HEK293 (cell line): ENCODE data around the gene DNMT3L.

ENCODE experiments used
- CTCF ChIA-PET: fragments of 350-600 bp; formaldehyde crosslinking; extraction: SDS; loops from one replicate; lab custom pipeline; 2021; ENCODE audit warnings: antibody characterized with exemption; lab: Yijun Ruan, JAX
- POLR2A ChIA-PET: fragments of 300-600 bp; formaldehyde crosslinking; extraction: SDS; loops from one replicate; lab custom pipeline; 2020; ENCODE audit warnings: antibody characterized with exemption, inconsistent platforms; lab: Yijun Ruan, JAX
- H3K27ac ChIP-seq: fragments of 200-500 bp; sonication (Bioruptor generic); 2 replicates; pipeline ENCODE4 v1.5.1; 2014; ENCODE audit warnings: low read depth, low read length, control low read depth, inconsistent platforms; ENCODE audit errors: extremely low read depth
- H3K36me3 ChIP-seq, 2 experiments: fragments of 200-500 bp in 1 of 2; sonication (Bioruptor generic) in 1 of 2; 1 replicate in 1 of 2; 2 replicates in 1 of 2; pipeline ENCODE4 v1.5.1; 2014 to 2017; ENCODE audit warnings: inconsistent platforms in 2 of 2, low read length in 2 of 2; ENCODE audit not compliant: control insufficient read depth in 2 of 2, insufficient read depth in 1 of 2
- H3K4me1 ChIP-seq: fragments of 200-500 bp; sonication (Bioruptor generic); 2 replicates; pipeline ENCODE4 v1.5.1; 2014; ENCODE audit warnings: mild to moderate bottlenecking, low read length, inconsistent platforms; ENCODE audit not compliant: control insufficient read depth, insufficient read depth
- H3K4me3 ChIP-seq: 2 replicates; pipeline ENCODE4 v1.5.1; 2011; ENCODE audit warnings: low read depth, mild to moderate bottlenecking, control low read depth, low read length, moderate library complexity
- H3K9me3 ChIP-seq: fragments of 200-500 bp; sonication (Bioruptor generic); 2 replicates; pipeline ENCODE4 v1.5.1; 2014; ENCODE audit warnings: low read depth, low read length, inconsistent platforms; ENCODE audit not compliant: control insufficient read depth, insufficient read depth
- BCL11A ChIP-seq: fragments of 450-650 bp; formaldehyde crosslinking; IDR thresholded peaks from 2 replicates; pipeline ENCODE4 v1.5.1; 2016; ENCODE audit warnings: low read depth, missing biosample characterization, missing genetic modification characterization
- GLIS1 ChIP-seq: fragments of 450-650 bp; formaldehyde crosslinking; IDR thresholded peaks from 2 replicates; pipeline ENCODE4 v1.5.1; 2016; ENCODE audit warnings: missing biosample characterization, missing genetic modification characterization
- KLF17 ChIP-seq: fragments of 450-650 bp; formaldehyde crosslinking; IDR thresholded peaks from 2 replicates; pipeline ENCODE4 v1.5.1; 2016; ENCODE audit warnings: missing biosample characterization, missing genetic modification characterization
- OSR2 ChIP-seq: fragments of 450-650 bp; formaldehyde crosslinking; IDR thresholded peaks from 2 replicates; pipeline ENCODE4 v1.5.1; 2016; ENCODE audit warnings: missing biosample characterization, missing genetic modification characterization
- PATZ1 ChIP-seq: fragments of 450-650 bp; formaldehyde crosslinking; IDR thresholded peaks from 2 replicates; pipeline ENCODE4 v1.5.1; 2016; ENCODE audit warnings: missing biosample characterization, missing genetic modification characterization
- PBX3 ChIP-seq: sonication (generic); formaldehyde crosslinking; IDR thresholded peaks from 2 replicates; pipeline ENCODE4 v1.8.1; 2022; ENCODE audit warnings: mild to moderate bottlenecking, moderate library complexity, missing genetic modification reagents
- PRDM1 ChIP-seq: fragments of 450-650 bp; formaldehyde crosslinking; IDR thresholded peaks from 2 replicates; pipeline ENCODE4; 2016; ENCODE audit warnings: missing biosample characterization, missing genetic modification characterization
- PRDM10 ChIP-seq: fragments of 450-650 bp; formaldehyde crosslinking; IDR thresholded peaks from 2 replicates; pipeline ENCODE4 v1.5.1; 2016; ENCODE audit warnings: missing biosample characterization, missing genetic modification characterization
- SP2 ChIP-seq: fragments of 450-650 bp; formaldehyde crosslinking; IDR thresholded peaks from 2 replicates; pipeline ENCODE4 v1.5.1; 2016; ENCODE audit warnings: missing biosample characterization, missing genetic modification characterization
- ZBTB10 ChIP-seq: fragments of 450-650 bp; formaldehyde crosslinking; IDR thresholded peaks from 2 replicates; pipeline ENCODE4 v1.5.1; 2016; ENCODE audit warnings: missing biosample characterization, missing genetic modification characterization
- ZNF112 ChIP-seq: fragments of 450-650 bp; formaldehyde crosslinking; IDR thresholded peaks from 2 replicates; pipeline ENCODE4 v1.5.0; 2017; ENCODE audit warnings: missing biosample characterization, missing genetic modification characterization
- ZNF121 ChIP-seq: fragments of 450-650 bp; formaldehyde crosslinking; IDR thresholded peaks from 2 replicates; pipeline ENCODE4 v1.5.1; 2016; ENCODE audit warnings: missing biosample characterization, missing genetic modification characterization
- ZNF24 ChIP-seq: fragments of 450-650 bp; formaldehyde crosslinking; IDR thresholded peaks from 2 replicates; pipeline ENCODE4 v1.5.1; 2016; ENCODE audit warnings: missing biosample characterization, missing genetic modification characterization
- ZNF302 ChIP-seq: fragments of 450-650 bp; formaldehyde crosslinking; IDR thresholded peaks from 2 replicates; pipeline ENCODE4 v1.5.1; 2016; ENCODE audit warnings: missing biosample characterization, missing genetic modification characterization, low read depth
- ZNF391 ChIP-seq: fragments of 450-650 bp; formaldehyde crosslinking; IDR thresholded peaks from 2 replicates; pipeline ENCODE4 v1.5.1; 2016; ENCODE audit warnings: low read depth, missing biosample characterization, missing genetic modification characterization, borderline replicate concordance
- ZNF398 ChIP-seq: fragments of 450-650 bp; formaldehyde crosslinking; IDR thresholded peaks from 2 replicates; pipeline ENCODE4 v1.5.1; 2017; ENCODE audit warnings: missing biosample characterization, missing genetic modification characterization
- ZNF624 ChIP-seq: fragments of 450-650 bp; formaldehyde crosslinking; IDR thresholded peaks from 2 replicates; pipeline ENCODE4 v1.5.1; 2017; ENCODE audit warnings: missing biosample characterization, missing genetic modification characterization
- ZNF692 ChIP-seq: fragments of 450-650 bp; formaldehyde crosslinking; IDR thresholded peaks from 2 replicates; pipeline ENCODE4 v1.5.1; 2016; ENCODE audit warnings: missing biosample characterization, missing genetic modification characterization
- ZNF830 ChIP-seq: fragments of 450-650 bp; IDR thresholded peaks from 2 replicates; pipeline ENCODE4 v1.5.0; 2018; ENCODE audit warnings: missing biosample characterization, missing genetic modification characterization, low read depth, mild to moderate bottlenecking, moderate library complexity
- ZSCAN4 ChIP-seq: fragments of 450-650 bp; formaldehyde crosslinking; IDR thresholded peaks from 2 replicates; pipeline ENCODE4 v1.5.1; 2017; ENCODE audit warnings: missing biosample characterization, missing genetic modification characterization

DNMT3L gene

GRCh38 chr21:44299458-44300261 lies 38.0 kb upstream of the DNMT3L start, which contains the start of gene PFKL:
TSS of gene PFKL (plus strand) at chr21:44300053. CDS start at chr21:44300106, 53 bp downstream.
- Histone ChIP-seq H3K4me1 (peaks cover 8% of the 10 kb centered on the region; the same call in 1 of the 2 replicates), H3K4me3 (peak within 1 kb of the TSS; percentile 64), H3K9me3 (no peaks in the 10 kb centered on the region), H3K36me3 (no peaks in the 10 kb centered on the region), H3K27ac (peak within 1 kb of the TSS; percentile 81)
- POLR2A ChIA-PET = interaction anchor here (0.8 to 1.2 kb wide), 2 partner anchors 30 to 39 kb away, joined by 3 to 4 read pairs; no protein-coding TSS in a partner anchor
- CTCF ChIA-PET = interaction anchor here (0.6 to 2.2 kb wide), 5 partner anchors 10 to 156 kb away, joined by 3 to 11 read pairs (median 3); no protein-coding TSS in a partner anchor
- TF ChIP-seq ZNF112 (tag by site-specific recombination) (no peak), BCL11A (peak; percentile 78), PRDM1 (tag by site-specific recombination) (peak; percentile 79), ZNF302 (no peak), OSR2 (tag by site-specific recombination) (peak; percentile 82), GLIS1 (tag by site-specific recombination) (peak; percentile 96), SP2 (tag by site-specific recombination) (peak; percentile 55; the same call in 1 of the 2 replicates), KLF17 (peak; percentile 92), PBX3 (peak; percentile 33; the same call in 1 of the 2 replicates), ZNF830 (tag by site-specific recombination) (no peak), ZNF121 (tag by site-specific recombination) (peak; percentile 99), ZSCAN4 (tag by site-specific recombination) (0 out of 2 replicates have a peak, but pooled peaks have one; percentile 14), ZNF24 (tag by site-specific recombination) (peak; percentile 19; the same call in 1 of the 2 replicates), ZNF692 (tag by site-specific recombination) (peak; percentile 85), PATZ1 (tag by site-specific recombination) (peak; percentile 97), ZNF391 (tag by site-specific recombination) (peak; percentile 61; the same call in 1 of the 2 replicates), ZNF398 (tag by site-specific recombination) (peak; percentile 97), PRDM10 (peak; percentile 79), ZNF624 (no peak), ZBTB10 (tag by site-specific recombination) (peak; percentile 93)
